Skeletal muscle tissue (tissue), 4 donors: ENCODE data around the gene IMMP2L. TPM values are rescaled to one million over a fixed set of nuclear protein-coding genes. Genes with fewer than 3 reads are reported as not detected.

Experiments used
- H3K27ac ChIP-seq: one replicate; pipeline ENCODE4 v1.7.0; 2013; ENCODE audit warnings: mild to moderate bottlenecking, low read depth, low read length, inconsistent platforms
- H3K27me3 ChIP-seq, 3 donors: one replicate each; pipeline ENCODE4 v1.7.0; 2013; ENCODE audit warnings: low read length in 3 of 3; ENCODE audit not compliant: control insufficient read depth in 3 of 3, insufficient read depth in 3 of 3
- H3K36me3 ChIP-seq, 3 donors: one replicate each; pipeline ENCODE4 v1.7.0; 2013; ENCODE audit warnings: low read length in 3 of 3; ENCODE audit not compliant: control insufficient read depth in 3 of 3, insufficient read depth in 3 of 3
- H3K4me1 ChIP-seq, 3 donors: one replicate each; pipeline ENCODE4 v1.7.0; 2013; ENCODE audit warnings: low read length in 3 of 3, mild to moderate bottlenecking in 3 of 3; ENCODE audit not compliant: control insufficient read depth in 3 of 3, insufficient read depth in 3 of 3
- H3K4me3 ChIP-seq, 3 donors: one replicate each; pipeline ENCODE4 v1.7.0; 2013; ENCODE audit warnings: low read length in 3 of 3
- H3K9ac ChIP-seq, 3 donors: one replicate each; pipeline ENCODE4 v1.7.0; 2013; ENCODE audit warnings: low read length in 3 of 3, mild to moderate bottlenecking in 3 of 3, moderate library complexity in 2 of 3, low read depth in 1 of 3
- H3K9me3 ChIP-seq, 3 donors: one replicate each; pipeline ENCODE4 v1.7.0; 2013; ENCODE audit warnings: low read length in 3 of 3; ENCODE audit not compliant: control insufficient read depth in 3 of 3
- total RNA-seq: library from RNA; depleted of rRNA; stranded (reverse); fragments of >200 nt; gene quantifications from one replicate; pipeline ENCODE4 v1.2.3, GENCODE V29; 2014
- donor health status: Osteomylitis.

The IMMP2L gene
- total RNA-seq, 1 donor from 2014 or later = 15.7 TPM

GRCh38 chr7:110885474-110885873 lies 676.8 kb downstream of the IMMP2L start:
- Histone ChIP-seq H3K27me3 (no peaks in the 10 kb centered on the region), H3K4me1 (no peaks in the 10 kb centered on the region), H3K9ac (no peak overlapping the region), H3K4me3 (no peak overlapping the region), H3K9me3 (no peaks in the 10 kb centered on the region), H3K36me3 (no peaks in the 10 kb centered on the region), H3K27ac (no peak overlapping the region)

GRCh38 chr7:110881721-110882120 lies 680.6 kb downstream of the IMMP2L start:
- Histone ChIP-seq H3K9me3 (no peaks in the 10 kb centered on the region), H3K27me3 (no peaks in the 10 kb centered on the region), H3K4me3 (no peak overlapping the region), H3K4me1 (no peaks in the 10 kb centered on the region), H3K36me3 (no peaks in the 10 kb centered on the region), H3K27ac (no peak overlapping the region), H3K9ac (no peak overlapping the region)

- Histone ChIP-seq H3K9me3 (no peaks in the 10 kb centered on the region), H3K27ac (no peak overlapping the region), H3K36me3 (no peaks in the 10 kb centered on the region)
These were observed 681.3 kb downstream of the IMMP2L start for GRCh38 chr7:110880971-110881370.

GRCh38 chr7:110877016-110877415 lies 685.3 kb downstream of the IMMP2L start:
- H3K36me3 ChIP-seq = no peaks in the 10 kb centered on the region
- H3K9me3 ChIP-seq = no peaks in the 10 kb centered on the region
- no peaks in the 10 kb centered on the region for H3K4me1 ChIP-seq
- no peak overlapping the region for H3K4me3 ChIP-seq
- H3K27ac ChIP-seq = no peak overlapping the region
- H3K9ac ChIP-seq = no peak overlapping the region
- H3K27me3 ChIP-seq = no peaks in the 10 kb centered on the region

More at GRCh38 chr7:110880971-110881370, 681.3 kb downstream of the IMMP2L start:
- Histone ChIP-seq H3K27me3 (no peaks in the 10 kb centered on the region), H3K4me3 (no peak overlapping the region), H3K9ac (no peak overlapping the region), H3K4me1 (no peaks in the 10 kb centered on the region)

DNA sequence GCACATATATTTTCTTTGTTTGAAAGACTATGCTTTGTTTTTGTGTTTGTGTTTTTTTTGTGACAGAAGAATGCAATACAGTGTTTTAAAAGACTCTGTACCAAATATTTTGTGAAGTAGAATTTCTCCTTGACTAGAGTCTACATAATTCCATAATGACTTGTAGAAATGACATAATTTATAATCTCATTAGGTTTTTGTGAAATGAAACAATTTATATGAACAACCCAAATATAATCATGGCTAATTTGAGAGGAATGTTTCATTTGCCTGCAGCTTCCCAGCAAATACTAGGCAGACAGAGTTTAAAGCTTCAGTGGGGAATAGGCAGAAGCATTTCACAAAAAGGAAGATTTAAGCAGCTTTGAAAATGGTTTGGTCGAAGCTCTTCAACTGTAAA lies 686.9 kb downstream of the IMMP2L start:
- H3K36me3 ChIP-seq = no peaks in the 10 kb centered on the region
- no peak overlapping the region for H3K27ac ChIP-seq
- no peaks in the 10 kb centered on the region for H3K9me3 ChIP-seq
- no peaks in the 10 kb centered on the region for H3K27me3 ChIP-seq
- no peaks in the 10 kb centered on the region for H3K4me1 ChIP-seq
- H3K9ac ChIP-seq = no peak overlapping the region
- H3K4me3 ChIP-seq = no peak overlapping the region

GRCh38 chr7:110871856-110872255 lies 690.4 kb downstream of the IMMP2L start:
- no peak overlapping the region for H3K9ac ChIP-seq
- H3K36me3 ChIP-seq = no peaks in the 10 kb centered on the region
- H3K9me3 ChIP-seq = no peaks in the 10 kb centered on the region
- H3K4me1 ChIP-seq = no peaks in the 10 kb centered on the region
- H3K27ac ChIP-seq = no peak overlapping the region
- H3K4me3 ChIP-seq = no peak overlapping the region
- no peaks in the 10 kb centered on the region for H3K27me3 ChIP-seq

DNA sequence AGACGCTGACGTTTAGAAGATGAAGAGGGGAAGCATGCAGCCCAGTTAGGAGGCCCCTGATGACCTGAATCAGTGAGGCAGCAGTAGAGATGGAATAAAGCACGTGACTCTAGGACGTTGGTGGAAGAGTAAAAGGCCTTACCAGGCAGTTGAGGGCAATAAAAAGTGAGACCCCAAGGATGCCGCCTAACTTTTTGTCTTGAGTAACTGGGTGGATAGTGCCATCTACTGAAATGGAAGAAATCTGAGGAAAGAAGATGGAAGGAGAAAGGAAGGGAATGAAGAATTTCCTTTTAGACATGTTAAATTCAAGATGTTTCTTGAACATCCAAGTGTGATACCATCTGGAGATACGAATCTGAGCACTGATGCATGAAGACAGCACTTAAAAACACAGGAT lies 691.4 kb downstream of the IMMP2L start:
- Histone ChIP-seq H3K9ac (no peak overlapping the region), H3K27me3 (no peaks in the 10 kb centered on the region), H3K36me3 (no peaks in the 10 kb centered on the region), H3K27ac (no peak overlapping the region), H3K4me3 (no peak overlapping the region), H3K4me1 (no peaks in the 10 kb centered on the region), H3K9me3 (no peaks in the 10 kb centered on the region)

DNA sequence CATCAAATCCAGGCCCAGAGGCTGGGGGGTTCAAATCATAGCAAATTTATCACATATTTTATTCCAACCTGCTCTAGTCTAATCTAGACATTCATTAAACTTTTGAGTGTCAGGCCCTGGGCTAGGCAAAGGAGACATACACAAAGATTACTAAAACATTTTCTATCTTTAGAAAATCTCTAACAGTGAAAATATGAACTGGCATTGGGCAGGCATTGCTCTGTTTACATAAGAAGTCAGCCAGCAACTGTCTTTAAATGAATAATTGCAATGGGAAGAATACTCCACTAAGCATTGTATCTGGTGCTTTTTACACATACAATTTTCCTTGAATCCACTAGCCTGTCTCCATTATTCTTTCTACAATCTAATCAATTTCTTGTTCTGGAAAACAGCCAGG lies 693.8 kb downstream of the IMMP2L start:
- no peak overlapping the region for H3K27ac ChIP-seq
- H3K9me3 ChIP-seq = no peaks in the 10 kb centered on the region
- no peak overlapping the region for H3K9ac ChIP-seq
- no peaks in the 10 kb centered on the region for H3K36me3 ChIP-seq
- no peak overlapping the region for H3K4me3 ChIP-seq
- no peaks in the 10 kb centered on the region for H3K27me3 ChIP-seq
- H3K4me1 ChIP-seq = no peaks in the 10 kb centered on the region

DNA sequence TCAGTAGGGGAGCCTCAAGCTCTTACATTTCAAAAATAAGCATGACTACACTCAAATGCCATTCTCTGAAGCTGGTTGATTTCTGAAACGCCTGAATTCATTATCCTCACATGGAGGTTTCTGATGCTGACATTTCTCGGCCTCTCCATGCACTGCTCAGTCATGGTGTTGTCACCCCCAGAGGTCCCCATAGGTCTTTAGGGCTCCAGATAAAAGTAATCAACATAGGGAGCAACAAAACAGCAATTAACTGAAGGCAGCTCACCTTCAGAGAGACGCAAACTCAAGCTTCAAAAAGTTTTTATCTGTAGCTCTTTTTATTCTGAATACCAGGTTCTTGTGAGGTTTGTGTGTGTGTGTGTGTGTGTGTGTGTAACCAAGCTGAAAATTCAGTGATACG lies 694.5 kb downstream of the IMMP2L start:
- H3K27ac ChIP-seq = no peak overlapping the region
- H3K4me3 ChIP-seq = no peak overlapping the region
- no peak overlapping the region for H3K9ac ChIP-seq

DNA sequence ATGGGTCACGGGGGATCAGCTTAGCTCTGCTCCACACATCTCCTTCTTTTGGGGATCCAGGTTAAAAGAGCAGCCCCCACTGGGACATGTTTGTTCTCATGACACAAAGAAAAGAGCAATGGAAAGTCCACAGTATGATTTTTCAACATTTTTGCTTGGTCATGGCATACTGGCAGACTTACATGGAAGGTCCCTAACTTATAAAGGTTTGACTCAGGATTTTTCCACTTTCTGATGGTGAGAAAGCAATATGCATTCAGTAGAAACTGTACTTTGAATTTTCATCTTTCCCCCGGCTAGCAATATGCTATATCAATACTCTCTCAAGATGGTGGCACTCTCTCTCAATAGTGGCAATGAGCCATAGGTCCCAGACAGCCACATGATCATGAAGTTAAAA lies 699.0 kb downstream of the IMMP2L start:
- no peaks in the 10 kb centered on the region for H3K36me3 ChIP-seq
- H3K27me3 ChIP-seq = no peaks in the 10 kb centered on the region
- no peak overlapping the region for H3K9ac ChIP-seq
- H3K4me3 ChIP-seq = no peak overlapping the region
- no peak overlapping the region for H3K27ac ChIP-seq
- no peaks in the 10 kb centered on the region for H3K4me1 ChIP-seq
- H3K9me3 ChIP-seq = no peaks in the 10 kb centered on the region

More for the DNA sequence above, 694.5 kb downstream of the IMMP2L start:
- H3K9me3 ChIP-seq = no peaks in the 10 kb centered on the region
- no peaks in the 10 kb centered on the region for H3K36me3 ChIP-seq
- no peaks in the 10 kb centered on the region for H3K4me1 ChIP-seq
- H3K27me3 ChIP-seq = no peaks in the 10 kb centered on the region

- H3K27me3 ChIP-seq = no peaks in the 10 kb centered on the region
- no peaks in the 10 kb centered on the region for H3K36me3 ChIP-seq
- no peak overlapping the region for H3K27ac ChIP-seq
- H3K4me1 ChIP-seq = no peaks in the 10 kb centered on the region
- H3K9me3 ChIP-seq = no peaks in the 10 kb centered on the region
- H3K4me3 ChIP-seq = no peak overlapping the region
- no peak overlapping the region for H3K9ac ChIP-seq
These were observed 701.1 kb downstream of the IMMP2L start for GRCh38 chr7:110861163-110861562.
